H1 (cell line): ENCODE measurements around the gene PSME3. TPM values are rescaled to one million over a fixed set of nuclear protein-coding genes. Genes with fewer than 3 reads are reported as not detected.

Experiments
- CTCF ChIA-PET: fragments of 300-600 bp; sonication (Branson Sonifier 250); formaldehyde crosslinking; loops from one replicate; lab custom pipeline; 2021; ENCODE audit not compliant: partially characterized antibody; lab: Charles Lee
- POLR2A ChIA-PET: fragments of 300-600 bp; sonication (Branson Sonifier 250); formaldehyde crosslinking; loops from one replicate; lab custom pipeline; 2021; ENCODE audit warnings: inconsistent platforms; ENCODE audit not compliant: partially characterized antibody; lab: Charles Lee
- DNase-seq, 2 experiments: peaks; one replicate each; pipeline versions ENCODE4 v3.0.0 to v3.0.0-alpha.2; 2010 to 2022; ENCODE audit warnings: low spot score in 2 of 2, low read depth in 1 of 2, mixed read lengths in 1 of 2
- FAIRE-seq: peaks from 2 replicates; lab custom pipeline; 2011; peaks lifted over from hg19 to GRCh38; lab: Jason Lieb, UNC
- H2AFZ ChIP-seq: 2 replicates; pipeline ENCODE4 v1.8.1; 2012; ENCODE audit warnings: low read length, inconsistent platforms
- H2AK5ac ChIP-seq: 2 replicates; pipeline ENCODE4 v1.6.1; 2013; ENCODE audit warnings: low read depth, low read length
- H2BK120ac ChIP-seq: replicated peaks from 2 replicates; pipeline ENCODE3; 2013; ENCODE audit warnings: low read depth, low read length, inconsistent platforms
- H2BK12ac ChIP-seq: 2 replicates; pipeline ENCODE4 v1.6.1; 2013; ENCODE audit warnings: low read depth, low read length
- H2BK15ac ChIP-seq: 2 replicates; pipeline ENCODE4 v1.6.1; 2013; ENCODE audit warnings: low read length
- H2BK20ac ChIP-seq: 2 replicates; pipeline ENCODE4 v1.6.1; 2013; ENCODE audit warnings: low read length
- H2BK5ac ChIP-seq: 2 replicates; pipeline ENCODE4 v1.6.1; 2013; ENCODE audit warnings: low read depth, low read length
- H3K14ac ChIP-seq: 2 replicates; pipeline ENCODE4 v1.6.1; 2013; ENCODE audit warnings: inconsistent platforms; ENCODE audit not compliant: insufficient read length
- H3K18ac ChIP-seq: 2 replicates; pipeline ENCODE4 v1.6.1; 2013; ENCODE audit warnings: low read length; ENCODE audit errors: extremely low read depth
- H3K23ac ChIP-seq: 2 replicates; pipeline ENCODE4 v1.6.1; 2013; ENCODE audit warnings: inconsistent platforms; ENCODE audit not compliant: insufficient read length
- H3K23me2 ChIP-seq: 2 replicates; pipeline ENCODE4 v1.6.1; 2013; ENCODE audit warnings: low read depth, low read length
- H3K27ac ChIP-seq: 2 replicates; pipeline ENCODE4 v1.6.1; 2011; ENCODE audit warnings: low read depth, low read length, inconsistent platforms
- H3K27me3 ChIP-seq, 4 experiments: replicated peaks in 1 of 4; 1 replicate in 1 of 4; 2 replicates in 3 of 4; pipeline versions ENCODE4 v1.6.1 to v1.8.1; 2011 to 2013; ENCODE audit warnings: low read length in 3 of 4, mild to moderate bottlenecking in 3 of 4, inconsistent platforms in 2 of 4, mixed read lengths in 2 of 4, moderate library complexity in 1 of 4; ENCODE audit not compliant: control insufficient read depth in 3 of 4, insufficient read depth in 3 of 4; ENCODE audit errors: extremely low read depth in 1 of 4
- H3K36me3 ChIP-seq, 4 experiments: 2 replicates each; pipeline versions ENCODE4 v1.6.1 to v1.8.1; 2011 to 2013; ENCODE audit warnings: mild to moderate bottlenecking in 4 of 4, low read length in 3 of 4, moderate library complexity in 2 of 4, control low read depth in 1 of 4, inconsistent platforms in 1 of 4; ENCODE audit not compliant: insufficient read depth in 4 of 4, control insufficient read depth in 2 of 4
- H3K4ac ChIP-seq: replicated peaks from 2 replicates; pipeline ENCODE3; 2013; ENCODE audit warnings: low read length, low read depth, mixed read lengths, inconsistent platforms; ENCODE audit not compliant: insufficient read length
- H3K4me1 ChIP-seq, 4 experiments: replicated peaks in 1 of 4; 1 replicate in 1 of 4; 2 replicates in 3 of 4; pipeline versions ENCODE4 v1.6.1 to v1.8.1; 2011 to 2013; ENCODE audit warnings: low read length in 3 of 4, inconsistent platforms in 2 of 4, mixed read lengths in 1 of 4; ENCODE audit not compliant: insufficient read depth in 4 of 4, control insufficient read depth in 3 of 4
- H3K4me2 ChIP-seq, 2 experiments: 2 replicates each; pipeline versions ENCODE4 v1.6.1 to v1.8.1; 2011 to 2013; ENCODE audit warnings: low read depth in 2 of 2, low read length in 2 of 2, control low read depth in 1 of 2, inconsistent platforms in 1 of 2, mild to moderate bottlenecking in 1 of 2; ENCODE audit not compliant: insufficient read depth in 1 of 2
- H3K4me3 ChIP-seq, 4 experiments: fragments of 200-600, 300-600 bp in 1 of 4; sonication (generic), shearing (Covaris generic), sonication (Bioruptor Twin) in 1 of 4; 2 replicates each; pipeline versions ENCODE4 v1.5.1 to v1.8.1; 2011 to 2016; ENCODE audit warnings: low read length in 4 of 4, low read depth in 3 of 4, control low read depth in 2 of 4, inconsistent platforms in 2 of 4, mild to moderate bottlenecking in 2 of 4, mixed read lengths in 1 of 4, moderate library complexity in 1 of 4; ENCODE audit not compliant: insufficient read depth in 2 of 4; ENCODE audit errors: extremely low read depth in 1 of 4
- H3K56ac ChIP-seq: replicated peaks from 2 replicates; pipeline ENCODE3; 2013; ENCODE audit warnings: low read depth, mild to moderate bottlenecking, mixed read lengths, low read length, inconsistent platforms; ENCODE audit not compliant: insufficient read length
- H3K79me1 ChIP-seq: 2 replicates; pipeline ENCODE4 v1.6.1; 2013; ENCODE audit warnings: low read depth, low read length, control low read depth
- H3K79me2 ChIP-seq, 2 experiments: 2 replicates each; pipeline versions ENCODE4 v1.6.1 to v1.8.1; 2012 to 2013; ENCODE audit warnings: low read length in 2 of 2, mild to moderate bottlenecking in 2 of 2, inconsistent platforms in 1 of 2; ENCODE audit not compliant: insufficient read depth in 2 of 2, control insufficient read depth in 1 of 2
- H3K9ac ChIP-seq, 4 experiments: replicated peaks in 1 of 4; 1 replicate in 1 of 4; 2 replicates in 3 of 4; pipeline versions ENCODE4 v1.6.1 to v1.8.1; 2011 to 2013; ENCODE audit warnings: low read depth in 3 of 4, low read length in 3 of 4, control low read depth in 2 of 4, mild to moderate bottlenecking in 2 of 4, moderate library complexity in 2 of 4, inconsistent platforms in 1 of 4; ENCODE audit errors: extremely low read depth in 1 of 4
- H3K9me3 ChIP-seq, 2 experiments: 2 replicates each; pipeline versions ENCODE4 v1.6.1 to v1.8.1; 2012 to 2013; ENCODE audit warnings: mild to moderate bottlenecking in 2 of 2, moderate library complexity in 2 of 2, control low read depth in 1 of 2, inconsistent platforms in 1 of 2, low read depth in 1 of 2, low read length in 1 of 2, mixed read lengths in 1 of 2; ENCODE audit not compliant: insufficient read depth in 2 of 2
- H4K20me1 ChIP-seq, 2 experiments: replicated peaks in 1 of 2; 2 replicates each; pipeline versions ENCODE3 to v1.8.1; 2011 to 2013; ENCODE audit warnings: inconsistent platforms in 2 of 2, low read length in 2 of 2, mild to moderate bottlenecking in 1 of 2; ENCODE audit not compliant: insufficient read depth in 2 of 2, control insufficient read depth in 1 of 2
- H4K5ac ChIP-seq: 2 replicates; pipeline ENCODE4 v1.6.1; 2013; ENCODE audit warnings: low read length, low read depth, mixed read lengths, inconsistent platforms; ENCODE audit not compliant: insufficient read length
- H4K8ac ChIP-seq: 2 replicates; pipeline ENCODE4 v1.8.0; 2013; ENCODE audit warnings: mild to moderate bottlenecking, moderate library complexity, low read length, inconsistent platforms; ENCODE audit not compliant: insufficient read depth; ENCODE audit errors: extremely low read depth
- H4K91ac ChIP-seq: replicated peaks from 2 replicates; pipeline ENCODE3; 2013; ENCODE audit warnings: low read length, mixed read lengths, inconsistent platforms; ENCODE audit not compliant: insufficient read length
- CREB1 ChIP-seq: IDR thresholded peaks from 2 replicates; pipeline ENCODE4 v1.6.1; 2012; ENCODE audit warnings: inconsistent platforms
- WGBS, 2 experiments: shearing (Covaris generic) in 1 of 2; methylation state at CpG; one replicate each; pipeline versions ENCODE4 v1.1.6 to v1.1.7; 2013 to 2015; ENCODE audit warnings: low lambda C conversion rate in 2 of 2, mixed read lengths in 2 of 2, inconsistent platforms in 1 of 2, low coverage in 1 of 2, missing lambda C conversion rate in 1 of 2; ENCODE audit not compliant: insufficient replicate concordance in 2 of 2, insufficient coverage in 1 of 2, insufficient read length in 1 of 2; ENCODE audit errors: extremely low coverage in 1 of 2, missing lambda C conversion rate in 1 of 2; 5-methylcytosine and 5-hydroxymethylcytosine counted together
- polyA plus RNA-seq, 7 experiments: library from polyadenylated mRNA; depleted of rRNA in 3 of 7; stranded (reverse) in 5 of 7; unstranded in 2 of 7; fragments of >200 nt in 5 of 7; fragments of 200-250 nt in 2 of 7; gene quantifications; 1 replicate in 5 of 7; 2 replicates in 1 of 7; 4 replicates in 1 of 7; pipeline versions ENCODE4 v1.2.1 to v1.2.3, GENCODE V29; 2011 to 2013; ENCODE audit warnings: missing spikeins in 2 of 7, mixed read lengths in 2 of 7
- total RNA-seq: library from RNA; stranded (reverse); fragmentation: NEBNext Ultra II Directional; extraction: Animal tissue kit (Norgen Biotek cat#: 25700); gene quantifications from 2 replicates; pipeline ENCODE4 v1.2.1, GENCODE V29; 2021

The PSME3 gene
- total and polyA plus RNA-seq, 2 of the 8 experiments (the other 6 are each of a cell fraction or from before 2014, with no cell fraction given) = 149 to 224 TPM

- no peaks in the 10 kb centered on the region; a peak in 1 of 7 replicates for H3K27me3 ChIP-seq
- no peak overlapping the region for H3K56ac ChIP-seq
- no peak overlapping the region for H3K23ac ChIP-seq
- no peak overlapping the region for H2BK5ac ChIP-seq
- no peak overlapping the region for H2BK120ac ChIP-seq
- H4K8ac ChIP-seq = no peak overlapping the region; the same call in 1 of the 2 replicates
- no peak overlapping the region for H3K27ac ChIP-seq
- no peak overlapping the region for H3K18ac ChIP-seq
- H3K9ac ChIP-seq = no peak overlapping the region
- no peak overlapping the region for H3K4ac ChIP-seq
- FAIRE-seq = no peak
- H3K79me2 ChIP-seq = no peaks in the 10 kb centered on the region
- peaks cover 2 to 11% of the 10 kb centered on the region in 2 experiments; a peak in 1 of 4 replicates for H3K9me3 ChIP-seq
- H3K36me3 ChIP-seq = no peaks in the 10 kb centered on the region
- H2BK15ac ChIP-seq = no peak overlapping the region
- POLR2A ChIA-PET = no interaction called here
- no peak overlapping the region for H2BK12ac ChIP-seq
- H2AFZ ChIP-seq = no peak overlapping the region
- H4K20me1 ChIP-seq = no peaks in the 10 kb centered on the region
- H3K23me2 ChIP-seq = no peaks in the 10 kb centered on the region
- H3K4me2 ChIP-seq = no peak overlapping the region
- no peak overlapping the region for H3K14ac ChIP-seq
- no peak overlapping the region for H3K4me3 ChIP-seq
- no peak overlapping the region for H2AK5ac ChIP-seq
- no peak overlapping the region for H4K91ac ChIP-seq
- H4K5ac ChIP-seq = no peak overlapping the region
- 95% methylated on average over 13 of the region's 13 CpGs; no CpG with 5 or more reads in 1 of the 2 experiments for WGBS, 2 experiments
- H3K4me1 ChIP-seq = no peaks in the 10 kb centered on the region
- no peak for DNase-seq
- H3K79me1 ChIP-seq = no peaks in the 10 kb centered on the region
- CTCF ChIA-PET = no interaction called here
- no peak overlapping the region for H2BK20ac ChIP-seq
- no peak for TF ChIP-seq CREB1
Measured at GRCh38 chr17:42872251-42872965, 39.2 kb downstream of the PSME3 start.
